Measurements from ENCODE around the gene MUC4. TPM values are rescaled to one million over a fixed set of nuclear protein-coding genes. Genes with fewer than 3 reads are reported as not detected.
"Not testable (repeated sequence)": the region's sequence is repeated elsewhere in the genome, so short reads cannot be mapped to it uniquely, and the experiment has no call there.

Gene MUC4
- total RNA-seq, 2 donors from 2014 or later, result 0.19 to 0.28 TPM

DNA sequence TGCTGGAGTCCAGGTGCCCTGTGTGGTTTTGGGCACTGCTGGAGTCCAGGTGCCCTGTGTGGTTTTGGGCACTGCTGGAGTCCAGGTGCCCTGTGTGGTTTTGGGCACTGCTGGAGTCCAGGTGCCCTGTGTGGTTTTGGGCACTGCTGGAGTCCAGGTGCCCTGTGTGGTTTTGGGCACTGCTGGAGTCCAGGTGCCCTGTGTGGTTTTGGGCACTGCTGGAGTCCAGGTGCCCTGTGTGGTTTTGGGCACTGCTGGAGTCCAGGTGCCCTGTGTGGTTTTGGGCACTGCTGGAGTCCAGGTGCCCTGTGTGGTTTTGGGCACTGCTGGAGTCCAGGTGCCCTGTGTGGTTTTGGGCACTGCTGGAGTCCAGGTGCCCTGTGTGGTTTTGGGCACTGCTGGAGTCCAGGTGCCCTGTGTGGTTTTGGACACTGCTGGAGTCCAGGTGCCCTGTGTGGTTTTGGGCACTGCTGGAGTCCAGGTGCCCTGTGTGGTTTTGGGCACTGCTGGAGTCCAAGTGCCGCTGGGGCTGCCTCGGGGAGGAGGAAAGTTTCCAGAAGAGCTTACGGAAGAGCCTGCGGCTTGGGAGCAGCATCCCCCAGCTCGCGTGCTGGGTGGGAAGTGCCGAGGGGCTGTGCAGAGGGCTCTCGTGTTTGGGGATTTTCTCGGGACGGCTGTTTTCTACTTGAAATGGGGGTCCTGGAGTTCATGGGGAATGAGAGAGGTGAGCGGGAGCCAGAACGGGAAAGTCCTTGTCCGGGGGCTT is 12.9 kb upstream of the MUC4 start:
- not testable (repeated sequence) for H3K27me3 Mint-ChIP-seq; DNase-seq (ENCODE audit: low spot score); H3K4me1 Mint-ChIP-seq (ENCODE audit: low read depth in 2 of 2); H3K36me3 Mint-ChIP-seq; ATAC-seq; H3K4me3 Mint-ChIP-seq; H3K27ac Mint-ChIP-seq; H3K9me3 Mint-ChIP-seq

GRCh38 chr3:195823999-195824398 is 12.3 kb upstream of the MUC4 start:
- Mint-ChIP-seq H3K27me3 (no peaks in the 10 kb centered on the region), H3K36me3 (no peaks in the 10 kb centered on the region), H3K4me1 (ENCODE audit: low read depth in 2 of 2) (no peaks in the 10 kb centered on the region), H3K9me3 (no peaks in the 10 kb centered on the region), H3K27ac (peak overlapping the region in 1 of 2 donors; percentile 41), H3K4me3 (no peak overlapping the region)
- DNase-seq (ENCODE audit: low spot score) (no peak), ATAC-seq (no peak)

- Mint-ChIP-seq H3K9me3 (no peaks in the 10 kb centered on the region), H3K4me1 (ENCODE audit: low read depth in 2 of 2) (no peaks in the 10 kb centered on the region), H3K27ac (peak overlapping the region in 1 of 2 donors; percentile 41), H3K4me3 (no peak overlapping the region), H3K27me3 (no peaks in the 10 kb centered on the region), H3K36me3 (no peaks in the 10 kb centered on the region)
- no peak for DNase-seq (ENCODE audit: low spot score)
- peak in 1 of 2 donors; percentile 22 for ATAC-seq
Observed at GRCh38 chr3:195823280-195823679, 11.6 kb upstream of the MUC4 start.

DNA sequence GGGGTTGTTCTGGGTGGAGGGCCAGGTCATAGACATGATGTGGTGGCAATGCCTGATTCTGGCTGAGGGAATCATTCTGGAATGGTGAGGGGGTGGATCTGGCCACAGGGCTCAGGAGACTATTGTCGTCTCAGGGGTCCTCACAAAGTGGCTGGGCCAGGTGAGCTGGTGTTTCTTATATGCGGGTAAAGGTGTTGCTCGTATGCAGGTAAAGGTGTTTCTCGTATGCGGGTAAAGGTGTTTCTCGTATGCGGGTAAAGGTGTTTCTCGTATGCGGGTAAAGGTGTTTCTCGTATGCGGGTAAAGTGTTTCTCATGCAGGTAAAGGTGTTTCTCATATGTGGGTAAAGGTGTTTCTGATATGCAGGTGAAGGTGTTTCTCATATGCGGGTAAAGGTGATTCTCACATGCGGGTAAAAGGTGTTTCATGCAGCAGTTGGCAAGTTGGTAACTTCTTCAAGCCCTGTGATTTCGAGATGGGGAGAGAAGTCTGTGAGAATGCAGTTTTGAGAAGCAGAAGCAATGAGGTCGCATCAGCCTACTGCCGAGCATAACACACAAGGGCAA is 10.5 kb upstream of the MUC4 start:
- DNase-seq (ENCODE audit: low spot score) (no peak), ATAC-seq (no peak)
- Mint-ChIP-seq H3K9me3 (no peaks in the 10 kb centered on the region), H3K36me3 (no peaks in the 10 kb centered on the region), H3K27ac (peak overlapping the region in 1 of 2 donors; percentile 22), H3K4me3 (no peak overlapping the region), H3K4me1 (ENCODE audit: low read depth in 2 of 2) (peaks cover 0 to 4% of the 10 kb centered on the region in 2 donors), H3K27me3 (no peaks in the 10 kb centered on the region)

- Mint-ChIP-seq H3K27ac (peak overlapping the region in 1 of 2 donors; percentile 22), H3K27me3 (no peaks in the 10 kb centered on the region), H3K4me1 (ENCODE audit: low read depth in 2 of 2) (peaks cover 0 to 9% of the 10 kb centered on the region in 2 donors), H3K9me3 (no peaks in the 10 kb centered on the region), H3K36me3 (no peaks in the 10 kb centered on the region), H3K4me3 (no peak overlapping the region)
- DNase-seq (ENCODE audit: low spot score) (no peak), ATAC-seq (no peak)
Observed at GRCh38 chr3:195821403-195822130, 9.8 kb upstream of the MUC4 start.

DNA sequence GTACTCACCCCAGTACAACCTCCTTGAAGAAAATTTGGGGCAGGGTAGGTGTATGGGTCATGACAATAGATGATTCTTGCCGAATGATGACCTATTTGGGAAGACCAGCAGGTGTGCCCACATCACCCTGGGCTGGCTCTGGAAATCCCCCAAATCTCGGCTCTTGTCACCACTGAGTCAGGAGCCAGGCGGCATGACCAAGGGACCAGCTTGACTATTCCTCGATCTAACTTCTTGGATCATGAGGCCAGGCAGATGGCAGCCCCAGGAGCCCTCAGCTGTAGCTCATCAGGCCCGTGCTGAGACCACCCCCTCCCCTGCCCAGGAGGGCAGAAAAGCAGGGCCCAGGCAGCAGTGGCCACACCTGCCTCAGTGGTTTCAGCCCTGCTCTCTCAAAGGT is 9.2 kb upstream of the MUC4 start:
- no peaks in the 10 kb centered on the region for H3K36me3 Mint-ChIP-seq
- peak overlapping the region in 1 of 2 donors; percentile 37 for H3K27ac Mint-ChIP-seq
- no peak overlapping the region for H3K4me3 Mint-ChIP-seq
- no peak for DNase-seq (ENCODE audit: low spot score)
- H3K9me3 Mint-ChIP-seq, result no peaks in the 10 kb centered on the region
- ATAC-seq, result no peak
- peaks cover 0 to 11% of the 10 kb centered on the region in 2 donors for H3K4me1 Mint-ChIP-seq (ENCODE audit: low read depth in 2 of 2)
- H3K27me3 Mint-ChIP-seq, result no peaks in the 10 kb centered on the region

GRCh38 chr3:195820186-195820585 is 8.5 kb upstream of the MUC4 start:
- Mint-ChIP-seq H3K9me3 (no peaks in the 10 kb centered on the region), H3K36me3 (no peaks in the 10 kb centered on the region), H3K27ac (peak overlapping the region in 1 of 2 donors; percentile 37), H3K4me3 (no peak overlapping the region), H3K27me3 (no peaks in the 10 kb centered on the region), H3K4me1 (ENCODE audit: low read depth in 2 of 2) (peaks cover 0 to 11% of the 10 kb centered on the region in 2 donors)
- ATAC-seq (no peak), DNase-seq (ENCODE audit: low spot score) (no peak)

DNA sequence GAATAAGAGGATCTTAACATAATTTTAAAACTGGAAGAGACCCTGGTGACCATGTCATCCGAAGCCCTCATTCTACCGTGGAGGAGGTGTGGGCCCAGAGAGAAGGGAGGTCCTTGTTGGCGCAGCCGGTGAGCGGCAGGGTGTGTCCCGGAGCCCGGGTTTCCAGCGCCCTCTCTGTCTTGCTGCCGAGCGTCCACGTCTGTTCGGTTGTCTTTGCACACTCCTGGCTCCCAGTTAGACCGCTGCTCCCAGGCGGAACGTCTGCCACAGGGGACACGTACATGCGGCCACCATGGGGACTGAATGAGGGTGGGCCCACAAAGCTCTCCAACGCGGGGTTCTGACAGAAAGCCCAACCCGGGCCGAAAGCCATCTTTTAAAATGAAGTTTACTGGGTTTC is 6.6 kb upstream of the MUC4 start:
- DNase-seq (ENCODE audit: low spot score) (no peak), ATAC-seq (peak in 1 of 2 donors; percentile 15)
- Mint-ChIP-seq H3K9me3 (no peaks in the 10 kb centered on the region), H3K4me1 (ENCODE audit: low read depth in 2 of 2) (peaks cover 0 to 14% of the 10 kb centered on the region in 2 donors), H3K27me3 (no peaks in the 10 kb centered on the region), H3K27ac (no peak overlapping the region), H3K36me3 (no peaks in the 10 kb centered on the region), H3K4me3 (no peak overlapping the region)

DNA sequence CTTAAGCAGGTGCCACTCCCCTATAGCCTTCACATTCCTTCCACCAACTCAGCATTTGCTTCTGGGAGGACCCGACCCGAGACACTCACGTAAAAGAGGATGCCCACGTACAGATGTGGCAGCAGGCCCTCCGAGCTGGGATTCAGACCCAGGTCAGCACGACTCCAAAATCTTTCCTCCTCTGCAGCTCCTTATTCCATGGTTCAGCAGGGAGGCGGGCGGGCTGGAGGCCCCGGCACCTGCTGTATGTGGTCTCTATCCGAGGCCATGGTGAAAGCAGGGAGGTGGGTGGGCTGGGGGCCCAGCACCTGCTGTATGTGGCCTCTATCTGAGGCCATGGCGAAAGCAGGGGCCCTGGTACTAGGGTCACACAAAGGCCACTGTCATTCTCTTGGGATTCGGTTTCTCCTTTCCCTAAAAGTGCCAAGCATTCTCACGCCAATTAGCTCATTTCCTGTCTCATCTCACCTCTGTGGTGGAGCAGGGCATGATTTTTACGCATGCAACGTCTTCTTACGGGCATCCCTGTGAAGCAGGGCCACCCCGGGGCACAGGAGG is 5.9 kb upstream of the MUC4 start:
- Mint-ChIP-seq H3K4me3 (no peak overlapping the region), H3K27me3 (no peaks in the 10 kb centered on the region), H3K9me3 (no peaks in the 10 kb centered on the region), H3K4me1 (ENCODE audit: low read depth in 2 of 2) (peaks cover 0 to 14% of the 10 kb centered on the region in 2 donors), H3K27ac (no peak overlapping the region), H3K36me3 (no peaks in the 10 kb centered on the region)
- ATAC-seq (no peak), DNase-seq (ENCODE audit: low spot score) (no peak)

GRCh38 chr3:195816276-195816913 is 4.7 kb upstream of the MUC4 start:
- ATAC-seq, H3K4me3 Mint-ChIP-seq, H3K9me3 Mint-ChIP-seq, H3K27me3 Mint-ChIP-seq, H3K27ac Mint-ChIP-seq, H3K36me3 Mint-ChIP-seq: not testable (repeated sequence)
- peak; percentile 2 for DNase-seq (ENCODE audit: low spot score)
- peaks cover 0 to 14% of the 10 kb centered on the region in 2 donors for H3K4me1 Mint-ChIP-seq (ENCODE audit: low read depth in 2 of 2)

- H3K36me3 Mint-ChIP-seq, result no peaks in the 10 kb centered on the region
- H3K27ac Mint-ChIP-seq, result no peak overlapping the region
- no peak overlapping the region for H3K4me3 Mint-ChIP-seq
- no peak for DNase-seq (ENCODE audit: low spot score)
- no peaks in the 10 kb centered on the region for H3K27me3 Mint-ChIP-seq
- H3K4me1 Mint-ChIP-seq (ENCODE audit: low read depth in 2 of 2), result peaks cover 0 to 14% of the 10 kb centered on the region in 2 donors
- ATAC-seq, result peak; percentile 46 to 72
- no peaks in the 10 kb centered on the region for H3K9me3 Mint-ChIP-seq
Observed at GRCh38 chr3:195815169-195815771, 3.5 kb upstream of the MUC4 start.

DNA sequence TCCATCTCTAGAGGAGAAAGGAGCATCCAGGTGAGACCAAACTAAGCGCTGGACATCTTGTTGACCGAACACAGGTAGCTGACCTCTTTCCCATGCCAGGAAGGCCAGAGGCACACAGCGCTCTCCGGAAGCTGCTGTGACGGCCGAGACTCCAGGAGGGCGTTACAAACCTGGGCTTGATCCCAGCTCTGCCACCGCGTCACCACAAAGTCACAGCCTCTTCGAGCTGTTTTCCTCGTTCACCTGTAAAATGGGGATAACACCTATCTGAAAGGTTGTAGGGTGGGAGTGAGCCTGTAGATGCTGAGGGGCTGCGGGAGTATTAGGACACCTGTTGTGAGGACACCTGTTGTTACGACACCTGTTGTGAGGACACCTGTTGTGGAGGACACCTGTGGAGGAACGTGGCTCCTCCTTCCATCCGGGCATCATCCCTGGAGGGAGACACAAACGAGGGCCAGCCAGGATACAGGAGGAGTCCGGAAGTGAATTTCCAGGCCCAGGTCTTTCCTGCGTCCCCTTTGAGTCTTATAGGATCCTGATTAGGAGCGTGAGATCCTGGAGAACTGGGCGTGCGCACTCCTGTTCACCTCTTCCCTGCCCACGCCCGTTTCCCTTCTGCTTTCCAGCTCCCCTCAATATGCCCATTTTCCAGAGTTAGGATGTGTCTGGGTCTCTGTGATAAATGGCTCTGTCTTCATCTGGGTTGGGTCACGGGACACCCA is 2.3 kb upstream of the MUC4 start:
- Mint-ChIP-seq H3K9me3 (no peaks in the 10 kb centered on the region), H3K27me3 (no peaks in the 10 kb centered on the region), H3K4me1 (ENCODE audit: low read depth in 2 of 2) (peaks cover 0 to 17% of the 10 kb centered on the region in 2 donors), H3K36me3 (no peaks in the 10 kb centered on the region), H3K27ac (peak overlapping the region in 1 of 2 donors; percentile 73), H3K4me3 (no peak overlapping the region)
- ATAC-seq (no peak), DNase-seq (ENCODE audit: low spot score) (no peak)

DNA sequence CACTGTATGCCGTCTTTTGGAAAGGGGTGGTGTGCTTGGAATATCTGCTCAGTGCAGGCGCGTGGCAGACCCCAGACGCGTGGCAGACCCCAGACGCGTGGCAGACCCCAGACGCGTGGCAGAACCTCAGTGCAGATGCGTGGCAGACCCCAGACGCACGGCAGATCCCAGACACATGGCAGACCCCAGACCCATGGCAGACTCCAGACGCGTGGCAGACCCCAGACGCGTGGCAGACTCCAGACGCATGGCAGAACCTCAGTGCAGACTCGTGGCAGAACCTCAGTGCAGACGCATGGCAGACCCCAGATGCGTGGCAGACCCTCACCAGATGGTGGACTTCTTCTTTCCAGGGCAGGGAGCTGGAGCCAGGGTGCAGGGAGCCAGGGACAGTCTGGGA is 637 bp upstream of the MUC4 start:
- Mint-ChIP-seq H3K27ac (peak overlapping the region in 1 of 2 donors; percentile 11), H3K4me3 (no peak overlapping the region), H3K27me3 (no peaks in the 10 kb centered on the region), H3K36me3 (no peaks in the 10 kb centered on the region), H3K9me3 (no peaks in the 10 kb centered on the region), H3K4me1 (ENCODE audit: low read depth in 2 of 2) (peaks cover 0 to 15% of the 10 kb centered on the region in 2 donors)
- no peak for ATAC-seq
- DNase-seq (ENCODE audit: low spot score), result no peak
